ENCODE data around the gene STAC.
"Not testable (repeated sequence)": the region's sequence is repeated elsewhere in the genome, so short reads cannot be mapped to it uniquely, and the experiment has no call there.

The STAC gene

DNA sequence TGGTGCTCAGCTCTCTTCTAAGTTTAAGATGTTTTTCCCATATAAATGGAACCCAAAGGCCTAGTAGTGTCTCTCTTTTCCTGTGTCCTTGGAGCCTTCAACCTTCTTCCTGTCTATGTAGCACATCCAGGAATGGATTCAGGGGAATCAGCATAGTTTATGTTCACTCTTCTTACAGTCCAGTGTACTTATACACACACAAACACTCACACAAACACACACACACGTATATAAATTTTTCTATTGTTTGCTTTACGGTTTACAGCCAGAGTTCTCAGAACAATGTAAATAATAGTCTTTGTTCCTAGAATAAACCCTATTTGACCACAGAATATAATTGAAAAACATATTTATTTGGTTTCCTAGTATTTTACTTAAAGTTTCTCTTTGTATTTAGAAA, 36.9 kb downstream of the STAC start:
- DNase-seq: no peak

DNA sequence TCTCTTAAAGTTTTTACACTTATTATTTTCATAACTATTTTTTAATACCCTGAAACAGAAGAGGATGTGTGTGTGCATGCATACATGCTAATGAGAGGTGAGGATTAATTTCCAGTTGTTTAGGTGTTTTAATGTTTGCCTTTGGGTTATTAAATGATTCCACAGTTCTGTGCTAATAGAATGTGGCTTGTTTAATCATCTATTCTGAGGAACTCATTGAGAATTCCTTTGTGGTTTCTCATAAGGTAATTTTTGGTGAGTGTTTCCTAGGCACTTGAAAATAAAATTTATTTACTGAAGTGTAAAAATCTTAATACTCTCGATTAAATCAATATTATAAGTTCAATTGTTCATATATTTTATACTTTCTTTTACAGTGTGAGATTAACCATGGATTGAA, 38.0 kb downstream of the STAC start:
- no peak for DNase-seq

- no peak for DNase-seq
Measured at GRCh38 chr3:36428445-36428844, 48.1 kb downstream of the STAC start.

- DNase-seq: no peak
Measured at GRCh38 chr3:36429986-36430485, 49.7 kb downstream of the STAC start.

- DNase-seq: no peak
Measured at GRCh38 chr3:36433511-36433910, 53.2 kb downstream of the STAC start.

- no peak for DNase-seq
Measured at GRCh38 chr3:36434687-36435426, 54.6 kb downstream of the STAC start.

- no peak for DNase-seq
Measured at GRCh38 chr3:36443028-36443686, 62.9 kb downstream of the STAC start.

DNA sequence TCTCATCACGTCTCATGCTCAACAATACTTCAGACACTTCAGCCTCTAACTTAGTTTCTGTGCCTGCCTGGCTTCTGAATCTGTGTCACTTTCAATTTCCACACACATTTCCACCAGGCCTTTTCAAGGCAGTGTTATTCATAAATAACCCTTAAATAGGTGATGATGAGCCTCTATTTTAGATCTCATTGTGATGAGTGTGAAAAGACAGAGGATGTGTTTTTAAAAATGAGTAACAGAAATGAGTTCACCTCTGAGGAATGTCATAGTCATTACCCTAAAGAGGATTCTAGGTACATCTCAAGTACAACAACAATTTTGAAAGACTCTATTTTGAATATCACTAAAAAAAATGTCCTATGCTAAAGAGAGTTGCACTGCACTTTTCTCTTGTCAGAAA, 64.6 kb downstream of the STAC start:
- no peak for DNase-seq

DNA sequence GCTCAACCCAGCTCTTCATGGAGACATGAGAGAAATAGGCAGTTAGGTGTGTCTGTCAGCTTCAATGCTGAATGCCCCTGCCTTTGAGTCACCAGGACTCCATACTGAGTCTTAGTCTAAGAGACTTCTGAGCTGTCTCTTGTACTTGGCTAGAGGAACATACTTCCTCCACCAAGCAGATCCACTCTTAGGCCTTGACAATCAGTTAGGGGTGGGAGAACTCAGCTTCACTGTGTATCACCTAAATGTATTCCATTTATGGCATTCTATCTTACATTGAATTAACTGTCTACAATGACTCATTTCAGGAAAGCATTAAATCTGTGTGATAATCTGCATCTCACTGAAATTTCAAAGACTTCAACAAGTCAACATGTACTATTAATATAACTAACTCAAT, 66.0 kb downstream of the STAC start:
- no peak for DNase-seq

DNA sequence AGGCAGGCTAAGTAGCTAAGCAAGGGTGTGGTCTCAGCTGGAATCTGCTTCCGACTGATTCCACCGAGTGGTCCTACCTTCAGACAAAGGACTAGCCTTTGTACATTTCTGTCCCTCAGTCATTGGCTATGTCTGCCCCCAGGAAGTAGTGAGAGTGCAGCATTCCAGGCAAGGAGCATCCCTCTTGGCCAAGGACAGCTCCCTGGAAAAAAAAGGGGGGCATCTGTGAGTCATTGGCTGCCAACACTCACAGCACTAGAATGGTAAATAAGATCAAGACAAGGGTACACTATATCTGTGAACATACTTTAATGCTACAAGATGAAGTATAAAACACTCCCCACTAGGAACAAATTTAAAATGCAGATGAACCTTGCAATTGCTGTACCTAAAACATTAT, 66.8 kb downstream of the STAC start:
- DNase-seq: no peak

DNA sequence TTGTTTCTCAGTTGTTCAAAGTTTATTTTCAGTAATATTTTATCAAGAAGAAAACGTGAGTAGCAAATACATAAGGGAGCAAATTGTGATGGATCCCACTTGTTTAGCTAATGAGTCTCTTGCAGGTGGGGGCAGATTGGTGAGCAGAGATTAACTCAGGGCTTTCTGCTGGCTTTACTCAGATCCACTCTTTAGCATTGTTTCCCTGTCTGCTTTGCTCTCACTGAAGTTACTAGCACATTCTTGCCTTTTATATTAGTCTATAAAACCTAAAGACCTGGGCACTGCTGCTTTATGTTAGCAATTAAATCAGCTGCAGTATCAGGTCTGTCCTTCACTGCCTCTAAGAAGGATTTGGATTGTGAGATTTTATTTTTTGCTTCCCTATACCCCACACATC, 71.5 kb downstream of the STAC start:
- no peak for DNase-seq

DNA sequence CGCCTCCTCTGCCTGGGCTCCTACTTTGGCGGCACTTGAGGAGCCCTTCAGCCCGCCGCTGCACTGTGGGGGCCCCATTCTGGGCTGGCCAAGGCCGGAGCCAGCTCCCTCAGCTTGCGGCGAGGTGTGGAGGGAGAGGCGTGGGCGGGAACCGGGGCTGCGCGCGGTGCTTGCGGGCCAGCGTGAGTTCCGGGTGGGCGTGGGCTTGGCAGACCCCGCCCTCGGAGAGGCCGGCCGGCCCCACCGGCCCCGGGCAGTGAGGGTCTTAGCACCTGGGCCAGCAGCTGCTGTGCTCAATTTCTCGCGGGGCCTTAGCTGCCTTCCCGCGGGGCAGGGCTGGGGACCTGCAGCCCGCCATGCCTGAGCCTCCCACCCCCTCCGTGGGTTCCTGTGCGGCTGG, 72.9 kb downstream of the STAC start:
- not testable (repeated sequence) for DNase-seq

DNA sequence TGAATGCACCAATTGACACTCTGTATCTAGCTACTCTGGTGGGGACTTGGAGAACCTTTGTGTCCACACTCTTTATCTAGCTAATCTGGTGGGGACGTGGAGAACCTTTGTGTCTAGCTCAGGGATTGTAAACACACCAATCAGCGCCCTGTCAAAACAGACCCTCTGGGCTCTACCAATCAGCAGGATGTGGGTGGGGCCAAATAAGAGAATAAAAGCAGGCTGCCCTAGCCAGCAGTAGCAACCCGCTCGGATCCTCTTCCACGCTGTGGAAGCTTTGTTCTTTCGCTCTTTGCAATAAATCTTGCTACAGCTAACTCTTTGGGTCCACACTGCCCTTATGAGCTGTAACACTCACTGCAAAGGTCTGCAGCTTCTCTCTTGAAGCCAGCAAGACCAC, 73.6 kb downstream of the STAC start:
- not testable (repeated sequence) for DNase-seq

DNA sequence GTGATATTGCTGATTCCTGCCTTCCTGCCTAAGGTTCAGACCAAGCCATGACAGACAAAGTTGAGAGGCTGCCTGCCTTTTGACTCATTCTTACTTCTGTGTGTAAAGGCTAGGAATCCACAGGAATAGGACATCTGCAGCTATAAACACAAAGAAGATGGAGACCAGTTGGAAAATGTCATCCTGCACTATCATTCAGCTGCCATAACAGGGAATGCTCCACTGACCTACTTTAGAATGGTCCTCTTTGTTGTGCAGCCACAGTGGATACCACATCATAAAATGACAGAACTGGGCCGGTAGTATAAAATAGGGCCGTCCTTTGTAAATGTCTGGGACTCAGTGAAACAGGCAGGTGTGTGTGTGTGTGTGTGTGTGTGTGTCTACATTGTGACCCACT, 75.1 kb downstream of the STAC start:
- DNase-seq: no peak

- no peak for DNase-seq
Measured at GRCh38 chr3:36456784-36457183, 76.5 kb downstream of the STAC start.

DNA sequence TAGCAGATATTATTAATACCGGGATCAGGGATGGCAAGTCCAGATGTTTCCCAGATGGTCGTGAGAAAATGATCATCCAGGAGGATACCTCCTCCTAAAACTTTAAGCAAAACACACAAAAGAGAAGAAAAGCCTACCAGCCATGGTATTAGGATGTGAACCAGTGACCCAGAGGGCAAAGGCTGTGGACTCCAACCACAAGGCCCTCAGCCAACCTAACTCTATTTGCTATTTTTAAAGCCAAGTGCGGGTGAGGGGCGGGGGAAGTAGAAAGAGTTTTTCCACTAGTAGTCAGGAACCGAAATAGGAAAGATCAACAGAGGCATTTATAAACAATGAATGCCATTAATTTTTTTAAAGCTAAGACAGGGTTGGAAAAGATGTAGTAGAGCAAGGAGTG, 77.4 kb downstream of the STAC start:
- DNase-seq: no peak

- DNase-seq: no peak
Measured at GRCh38 chr3:36459177-36459576, 78.9 kb downstream of the STAC start.

GRCh38 chr3:36461597-36461996, 81.3 kb downstream of the STAC start:
- no peak for DNase-seq

- DNase-seq: not testable (repeated sequence)
Measured at GRCh38 chr3:36472045-36472444, 91.7 kb downstream of the STAC start.

DNA sequence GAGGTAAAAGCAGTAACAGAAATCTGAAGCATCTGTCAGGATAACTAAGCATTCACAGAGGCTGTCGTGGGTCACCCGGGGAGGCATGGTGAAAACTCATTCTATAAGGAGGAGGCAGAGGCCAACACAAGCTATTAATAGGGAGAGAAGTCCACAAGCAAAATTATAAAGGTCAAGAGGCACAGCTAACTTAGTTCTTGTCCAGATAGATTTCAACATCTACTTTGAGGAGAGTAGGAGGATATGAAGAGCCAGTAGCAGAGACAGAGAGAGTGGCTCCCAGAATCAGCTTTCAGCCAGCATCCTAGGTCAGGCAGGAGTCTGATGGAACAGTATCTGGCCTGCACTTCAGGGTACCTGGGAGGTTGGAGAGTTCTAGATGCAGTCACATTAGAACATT, 95.3 kb downstream of the STAC start:
- DNase-seq: no peak

GRCh38 chr3:36476286-36476942, 96.1 kb downstream of the STAC start:
- DNase-seq: no peak

DNA sequence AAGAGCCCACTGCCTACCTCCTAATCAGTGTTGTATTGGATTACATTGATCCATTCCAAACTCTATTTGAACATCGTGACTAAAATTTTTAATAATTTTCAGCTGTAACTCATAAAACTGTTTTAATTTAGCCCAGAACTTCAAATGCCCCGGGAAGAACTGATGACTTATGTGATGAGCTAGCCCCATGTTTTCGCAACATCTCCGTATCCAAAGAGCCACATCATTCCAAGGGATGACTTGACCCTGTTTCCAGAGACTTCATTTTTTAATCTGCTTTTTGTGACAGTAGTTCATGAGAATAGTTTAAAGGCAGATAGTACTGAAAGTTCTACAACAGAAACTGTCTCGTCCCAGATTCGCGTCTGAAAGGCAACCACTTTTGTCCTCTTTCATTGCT, 97.4 kb downstream of the STAC start:
- DNase-seq: no peak

DNA sequence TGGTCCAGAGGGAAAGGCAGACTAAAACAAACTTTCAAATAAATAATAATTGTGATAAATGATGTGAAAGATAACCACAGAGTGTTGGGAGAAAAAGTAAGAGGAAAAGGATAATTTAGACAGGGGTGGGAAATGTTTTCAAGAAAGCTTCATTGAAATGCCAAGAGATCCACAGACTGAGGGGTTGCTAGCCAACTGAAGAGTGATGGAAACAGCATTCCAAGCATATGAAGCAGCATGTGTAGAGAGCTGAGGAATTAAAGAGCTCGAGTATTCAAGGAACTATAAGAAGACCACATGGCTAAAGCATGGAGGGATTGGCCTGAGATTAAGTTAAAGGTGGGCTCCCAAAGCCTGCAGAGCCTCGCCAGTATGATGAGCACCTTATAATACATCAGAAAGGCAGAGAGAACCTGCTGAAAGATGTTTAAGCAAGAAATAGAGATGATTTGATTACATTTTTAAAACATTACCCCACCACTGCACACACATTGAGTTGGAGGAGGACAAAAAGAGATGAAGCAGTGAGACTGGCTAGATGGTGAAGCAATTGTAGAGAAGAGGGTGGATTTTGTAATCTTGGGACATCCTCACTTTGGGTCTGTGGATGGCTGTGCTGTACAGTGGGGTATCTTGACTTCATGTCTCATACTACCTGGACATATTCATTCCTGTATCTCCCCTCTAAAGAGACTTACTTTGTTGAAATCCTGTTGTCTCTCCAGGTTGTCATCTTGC, 100.8 kb downstream of the STAC start:
- no peak for DNase-seq
